DOHH2 (cell line): ENCODE measurements around the gene NEMP1.

Experiments
- H3F3A ChIP-seq: fragments of 200-600 bp; sonication (generic), shearing (Covaris generic); 2 replicates; pipeline ENCODE4 v1.6.0; 2016; ENCODE audit warnings: antibody characterized with exemption, mild to moderate bottlenecking; ENCODE audit not compliant: control insufficient read depth, insufficient read depth
- H3K27ac ChIP-seq: fragments of 200-600 bp; sonication (generic); 2 replicates; pipeline ENCODE4 v1.5.1; 2014; ENCODE audit warnings: low read depth, mild to moderate bottlenecking, low read length, moderate library complexity
- H3K27me3 ChIP-seq: fragments of 200-600 bp; sonication (generic); 2 replicates; pipeline ENCODE4 v1.6.1; 2014; ENCODE audit warnings: mild to moderate bottlenecking, low read length, mixed read lengths; ENCODE audit not compliant: control insufficient read depth
- H3K36me3 ChIP-seq: fragments of 200-600 bp; sonication (generic); 2 replicates; pipeline ENCODE4 v1.6.1; 2014; ENCODE audit warnings: mild to moderate bottlenecking, low read length, moderate library complexity, mixed read lengths; ENCODE audit not compliant: control insufficient read depth
- H3K4me1 ChIP-seq: fragments of 200-600 bp; sonication (generic); 2 replicates; pipeline ENCODE4 v1.6.1; 2014; ENCODE audit warnings: mild to moderate bottlenecking, low read length, mixed read lengths; ENCODE audit not compliant: control insufficient read depth
- H3K4me2 ChIP-seq: fragments of 200-600 bp; sonication (generic); 2 replicates; pipeline ENCODE4 v1.6.0; 2014; ENCODE audit warnings: mild to moderate bottlenecking, low read length, moderate library complexity
- H3K4me3 ChIP-seq: fragments of 200-600 bp; sonication (generic); 2 replicates; pipeline ENCODE4 v1.5.1; 2014; ENCODE audit warnings: mild to moderate bottlenecking, low read length, mixed read lengths
- H3K79me2 ChIP-seq: fragments of 200-600 bp; sonication (generic); 2 replicates; pipeline ENCODE4 v1.6.1; 2014; ENCODE audit warnings: mild to moderate bottlenecking, low read length, mixed read lengths; ENCODE audit not compliant: control insufficient read depth
- H3K9me2 ChIP-seq: fragments of 200-600 bp; sonication (generic); replicated peaks from 2 replicates; pipeline ENCODE4 v1.6.1; 2014; ENCODE audit warnings: mild to moderate bottlenecking, low read length, mixed read lengths; ENCODE audit not compliant: control insufficient read depth
- H3K9me3 ChIP-seq: fragments of 200-600 bp; sonication (generic); 2 replicates; pipeline ENCODE4 v1.6.1; 2014; ENCODE audit warnings: antibody characterized with exemption, low read length, mixed read lengths; ENCODE audit not compliant: control insufficient read depth, insufficient read depth
- H4K20me1 ChIP-seq: fragments of 200-600 bp; sonication (generic); 2 replicates; pipeline ENCODE4 v1.6.0; 2014; ENCODE audit warnings: low read depth, mild to moderate bottlenecking, antibody characterized with exemption, low read length, moderate library complexity; ENCODE audit not compliant: control insufficient read depth, insufficient read depth
- CTCF ChIP-seq: fragments of 200-600 bp; sonication (generic); IDR thresholded peaks from one replicate; pipeline ENCODE4 v1.5.1; 2014; ENCODE audit warnings: antibody characterized with exemption, mild to moderate bottlenecking, low read depth, low read length; ENCODE audit not compliant: poor library complexity, severe bottlenecking
- EZH2phosphoT487 ChIP-seq: fragments of 200-600 bp; sonication (generic); IDR thresholded peaks from 2 replicates; pipeline ENCODE4 v1.6.1; 2017; ENCODE audit warnings: borderline replicate concordance, mild to moderate bottlenecking, antibody characterized with exemption, low read length, moderate library complexity, mixed read lengths

Gene NEMP1

DNA sequence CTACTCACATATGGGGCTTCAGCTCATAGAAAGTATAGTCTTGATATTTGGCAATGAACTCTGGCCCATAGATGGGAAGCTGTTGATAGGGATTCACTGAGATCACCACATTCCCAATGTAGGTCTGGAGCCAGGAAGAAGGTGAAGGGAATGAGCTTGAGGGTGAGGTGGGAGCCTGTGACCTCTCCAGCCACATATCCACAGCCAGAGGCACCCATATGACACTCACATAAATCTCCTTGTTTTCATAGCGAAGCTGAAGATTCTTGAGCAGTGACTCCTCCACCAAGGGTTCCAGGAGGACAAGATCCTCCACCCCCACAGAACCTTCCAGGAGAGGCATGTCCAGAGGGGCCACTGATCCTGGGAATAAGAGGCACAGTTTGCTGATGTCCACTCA lies 30.6 kb downstream of the NEMP1 start:
- H3K4me2 ChIP-seq, result no peak overlapping the region
- H3K4me3 ChIP-seq, result no peak overlapping the region
- TF ChIP-seq EZH2phosphoT487 (no peak), CTCF (no peak)

GRCh38 chr12:57046947-57047890 lies 31.4 kb downstream of the NEMP1 start:
- peaks cover 10% of the 10 kb centered on the region for H3K4me1 ChIP-seq
- TF ChIP-seq CTCF (no peak), EZH2phosphoT487 (no peak)
- no peak overlapping the region for H3K4me3 ChIP-seq
- H3K9me3 ChIP-seq, result no peaks in the 10 kb centered on the region
- H4K20me1 ChIP-seq, result no peaks in the 10 kb centered on the region
- no peak overlapping the region for H3K27ac ChIP-seq
- H3K9me2 ChIP-seq, result no peaks in the 10 kb centered on the region
- no peaks in the 10 kb centered on the region for H3K79me2 ChIP-seq
- H3K27me3 ChIP-seq, result peaks cover 37% of the 10 kb centered on the region
- H3K4me2 ChIP-seq, result no peak overlapping the region
- no peaks in the 10 kb centered on the region for H3F3A ChIP-seq
- no peaks in the 10 kb centered on the region for H3K36me3 ChIP-seq

More for the DNA sequence above, 30.6 kb downstream of the NEMP1 start:
- Histone ChIP-seq H3K27me3 (peaks cover 33% of the 10 kb centered on the region), H4K20me1 (no peaks in the 10 kb centered on the region), H3F3A (no peaks in the 10 kb centered on the region), H3K9me2 (no peaks in the 10 kb centered on the region), H3K79me2 (no peaks in the 10 kb centered on the region), H3K27ac (no peak overlapping the region), H3K36me3 (no peaks in the 10 kb centered on the region), H3K4me1 (peaks cover 10% of the 10 kb centered on the region), H3K9me3 (no peaks in the 10 kb centered on the region)

- Histone ChIP-seq H3K4me2 (no peak overlapping the region), H3F3A (no peaks in the 10 kb centered on the region), H3K27ac (no peak overlapping the region), H3K9me2 (no peaks in the 10 kb centered on the region), H3K4me1 (peaks cover 10% of the 10 kb centered on the region), H4K20me1 (no peaks in the 10 kb centered on the region), H3K79me2 (no peaks in the 10 kb centered on the region), H3K9me3 (no peaks in the 10 kb centered on the region), H3K36me3 (no peaks in the 10 kb centered on the region), H3K4me3 (no peak overlapping the region), H3K27me3 (peaks cover 40% of the 10 kb centered on the region)
- TF ChIP-seq EZH2phosphoT487, result no peak
- no peak for TF ChIP-seq CTCF
Observed at GRCh38 chr12:57046086-57046791, 32.4 kb downstream of the NEMP1 start.
